Erythroblast (primary cell): ENCODE measurements around the gene WDR5.

Source experiments
- DNase-seq, 2 experiments: peaks; one replicate each; lab custom pipeline; 2025; lab: John Stamatoyannopoulos, UW
- GATA1 ChIP-seq: IDR thresholded peaks from 2 replicates; pipeline ENCODE4 v1.6.1; 2011; ENCODE audit warnings: low read depth, mild to moderate bottlenecking, control low read depth, low read length, moderate library complexity
- POLR2A ChIP-seq: IDR thresholded peaks from 2 replicates; pipeline ENCODE4 v1.6.1; 2011; ENCODE audit warnings: mild to moderate bottlenecking, low read length

WDR5 gene

GRCh38 chr9:134188386-134189144 is 52.7 kb downstream of the WDR5 start:
- no peak for DNase-seq
- TF ChIP-seq GATA1 (no peak), POLR2A (no peak)

GRCh38 chr9:134189145-134189469 is 53.2 kb downstream of the WDR5 start:
- TF ChIP-seq POLR2A (no peak), GATA1 (no peak)
- DNase-seq = no peak

- TF ChIP-seq GATA1 (no peak), POLR2A (no peak)
These were observed 53.8 kb downstream of the WDR5 start for GRCh38 chr9:134189470-134190231.

GRCh38 chr9:134190232-134191121 is 54.6 kb downstream of the WDR5 start:
- no peak for DNase-seq
- TF ChIP-seq POLR2A (no peak), GATA1 (no peak)

More at GRCh38 chr9:134189470-134190231, 53.8 kb downstream of the WDR5 start:
- DNase-seq = no peak

DNA sequence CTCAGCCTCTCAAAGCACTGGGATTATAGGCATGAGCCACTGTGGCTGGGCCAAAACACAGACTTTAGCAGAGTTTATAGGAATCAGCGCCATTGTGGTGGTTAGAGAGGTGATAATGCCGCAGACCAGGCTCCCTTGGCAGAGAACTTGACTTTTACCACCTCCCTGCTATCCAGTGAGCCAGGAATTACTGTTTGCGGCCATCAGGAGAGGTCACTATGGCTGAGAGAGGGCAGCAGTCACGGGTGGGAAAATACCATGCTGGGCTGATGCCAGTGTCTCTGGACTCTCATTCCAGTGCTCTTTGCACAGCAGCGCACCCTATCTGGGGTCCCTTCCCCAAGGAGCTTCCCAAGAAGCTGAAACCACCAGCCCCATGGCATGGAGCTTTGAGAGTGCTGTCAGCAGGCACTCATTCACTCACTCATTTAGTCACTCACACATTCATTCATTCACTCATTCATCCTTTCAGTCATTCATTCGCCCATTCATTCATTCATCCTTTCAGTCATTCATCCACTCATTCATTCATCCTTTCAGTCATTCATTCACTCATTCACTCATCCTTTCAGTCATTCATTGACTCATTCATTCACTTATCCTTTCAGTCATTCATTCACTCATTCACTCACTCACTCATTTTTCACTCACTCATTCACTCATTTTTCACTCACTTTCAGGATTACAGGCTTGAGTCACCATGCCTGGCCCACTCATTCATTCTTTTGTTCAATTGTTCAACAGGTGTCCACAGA is 55.8 kb downstream of the WDR5 start:
- TF ChIP-seq GATA1 = no peak
- no peak for TF ChIP-seq POLR2A
- no peak for DNase-seq

- DNase-seq = no peak
- TF ChIP-seq POLR2A = no peak
- no peak for TF ChIP-seq GATA1
These were observed 56.5 kb downstream of the WDR5 start for GRCh38 chr9:134192311-134192950.

DNA sequence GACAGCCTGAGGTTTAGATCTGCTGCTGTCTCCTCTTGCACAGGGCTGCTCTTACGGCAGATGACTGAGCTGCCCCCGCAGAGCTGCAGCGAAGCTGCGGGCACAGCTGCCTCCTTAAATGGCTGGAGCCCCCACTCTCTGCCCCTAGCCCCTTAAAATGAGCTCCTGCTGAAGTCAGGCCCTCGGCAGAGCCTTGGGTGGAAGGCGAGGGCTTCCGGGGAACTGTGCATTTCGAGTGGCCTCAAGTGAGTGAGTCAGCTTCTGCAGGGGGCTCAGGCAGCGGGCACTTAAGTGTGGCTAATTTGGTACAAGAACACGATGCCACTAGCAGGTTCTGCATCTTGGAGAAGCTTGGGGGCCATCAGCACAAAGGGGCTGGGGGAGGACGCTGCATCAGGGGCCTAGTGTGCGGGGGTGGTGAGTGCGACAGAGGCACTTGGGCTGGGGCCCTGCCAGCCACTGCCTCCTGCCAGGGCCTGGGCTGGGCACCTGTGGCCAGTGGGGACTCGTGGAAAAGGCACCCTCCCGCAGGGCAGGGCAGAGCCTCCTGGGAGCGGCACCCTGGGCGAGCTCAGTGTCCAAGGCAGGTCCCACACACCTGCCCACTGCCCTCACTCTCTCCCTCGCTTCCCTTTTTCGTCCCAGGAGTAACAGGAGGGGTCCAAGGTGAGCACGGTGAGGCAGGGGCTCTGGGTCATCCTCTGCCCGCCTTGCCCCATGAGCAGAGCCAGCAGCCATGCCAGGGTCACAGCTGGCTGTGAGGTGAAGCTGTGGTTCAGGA is 57.3 kb downstream of the WDR5 start:
- no peak for DNase-seq
- TF ChIP-seq POLR2A = no peak
- TF ChIP-seq GATA1 = no peak

- TF ChIP-seq GATA1 (no peak), POLR2A (no peak)
- no peak for DNase-seq
These were observed 58.1 kb downstream of the WDR5 start for GRCh38 chr9:134193912-134194535.

GRCh38 chr9:134195558-134195957 is 59.7 kb downstream of the WDR5 start:
- TF ChIP-seq POLR2A (no peak), GATA1 (no peak)
- DNase-seq = no peak

GRCh38 chr9:134196911-134197310 is 61.0 kb downstream of the WDR5 start:
- no peak for DNase-seq
- no peak for TF ChIP-seq POLR2A
- TF ChIP-seq GATA1 = no peak

- no peak for DNase-seq
- no peak for TF ChIP-seq POLR2A
- TF ChIP-seq GATA1 = no peak
These were observed 62.9 kb downstream of the WDR5 start for GRCh38 chr9:134198791-134199190.
